Common myeloid progenitor, CD34-positive (primary cell): ENCODE results near the gene DNAJC6.

Source experiments
- CTCF ChIA-PET: fragments of 350-600 bp; sonication (Branson Sonifier 250); formaldehyde crosslinking; loops from one replicate; lab custom pipeline; 2021; ENCODE audit warnings: antibody characterized with exemption; lab: Charles Lee
- POLR2A ChIA-PET: fragments of 350-600 bp; sonication (Branson Sonifier 250); formaldehyde crosslinking; loops from one replicate; lab custom pipeline; 2021; ENCODE audit warnings: antibody characterized with exemption; lab: Charles Lee
- DNase-seq, 3 donors: peaks; one replicate each; pipeline versions ENCODE4 v3.0.0 to v3.0.0-alpha.2; 2013
- H3K27ac ChIP-seq, 2 experiments: 1 replicate in 1 of 2; 2 replicates in 1 of 2; pipeline ENCODE4 v1.7.0; 2013; ENCODE audit warnings: inconsistent platforms in 2 of 2, low read length in 2 of 2, mild to moderate bottlenecking in 2 of 2, low read depth in 1 of 2, moderate library complexity in 1 of 2; ENCODE audit not compliant: severe bottlenecking in 2 of 2, insufficient read depth in 1 of 2, poor library complexity in 1 of 2
- H3K27me3 ChIP-seq, 5 experiments: replicated peaks in 2 of 5; 1 replicate in 3 of 5; 2 replicates in 2 of 5; pipeline versions ENCODE4 v1.6.1 to v1.7.0; 2013; ENCODE audit warnings: low read length in 4 of 5, mild to moderate bottlenecking in 2 of 5, moderate library complexity in 2 of 5, inconsistent platforms in 1 of 5; ENCODE audit not compliant: insufficient read depth in 5 of 5, control insufficient read depth in 4 of 5
- H3K36me3 ChIP-seq, 4 experiments: 1 replicate in 2 of 4; 2 replicates in 2 of 4; pipeline versions ENCODE4 v1.6.1 to v1.7.0; 2013; ENCODE audit warnings: low read length in 3 of 4, control low read depth in 1 of 4, mild to moderate bottlenecking in 1 of 4; ENCODE audit not compliant: control insufficient read depth in 4 of 4, insufficient read depth in 4 of 4
- H3K4me1 ChIP-seq, 4 experiments: 1 replicate in 3 of 4; 2 replicates in 1 of 4; pipeline versions ENCODE4 v1.6.1 to v1.7.1; 2013; ENCODE audit warnings: low read length in 3 of 4, mild to moderate bottlenecking in 3 of 4, control low read depth in 1 of 4, inconsistent platforms in 1 of 4, moderate library complexity in 1 of 4; ENCODE audit not compliant: control insufficient read depth in 4 of 4, insufficient read depth in 4 of 4; ENCODE audit errors: control extremely low read depth in 1 of 4
- H3K4me3 ChIP-seq, 7 experiments: 1 replicate in 4 of 7; 2 replicates in 3 of 7; pipeline versions ENCODE4 v1.5.1 to v1.7.0; 2013; ENCODE audit warnings: mild to moderate bottlenecking in 7 of 7, low read length in 6 of 7, moderate library complexity in 6 of 7, inconsistent platforms in 2 of 7, low read depth in 2 of 7, control low read depth in 1 of 7; ENCODE audit not compliant: insufficient read depth in 4 of 7, control insufficient read depth in 1 of 7; ENCODE audit errors: extremely low read depth in 1 of 7
- H3K9me3 ChIP-seq, 5 experiments: 1 replicate in 4 of 5; 2 replicates in 1 of 5; pipeline versions ENCODE4 v1.6.1 to v1.7.1; 2013; ENCODE audit warnings: low read length in 4 of 5, mild to moderate bottlenecking in 2 of 5, inconsistent platforms in 1 of 5, low read depth in 1 of 5, moderate library complexity in 1 of 5; ENCODE audit not compliant: control insufficient read depth in 4 of 5, insufficient read depth in 2 of 5; ENCODE audit errors: control extremely low read depth in 1 of 5
- WGBS: methylation state at CpG from one replicate; pipeline ENCODE4 v1.1.5; 2013; ENCODE audit not compliant: insufficient coverage; 5-methylcytosine and 5-hydroxymethylcytosine counted together

DNAJC6 gene

GRCh38 chr1:65457868-65458267, 148.5 kb downstream of the DNAJC6 start:
- H3K4me3 ChIP-seq = no peak overlapping the region
- ChIA-PET POLR2A (no interaction called here), CTCF (interaction anchor here (1.2 to 2.7 kb wide), 2 partner anchors 11 to 22 kb away, joined by 3 to 10 read pairs; no protein-coding TSS in a partner anchor)
- no peaks in the 10 kb centered on the region for H3K27me3 ChIP-seq
- H3K27ac ChIP-seq = no peak overlapping the region
- peaks cover 2 to 18% (median 2%) of the 10 kb centered on the region in 4 experiments for H3K4me1 ChIP-seq
- H3K9me3 ChIP-seq = peaks cover 0 to 3% (median 0%) of the 10 kb centered on the region in 5 experiments
- no peaks in the 10 kb centered on the region for H3K36me3 ChIP-seq
- DNase-seq = peak in 2 of 3 donors; percentile 34 to 49

- ChIA-PET CTCF (interaction anchor here (0.9 to 2.7 kb wide), 12 partner anchors 10 to 243 kb away, joined by 3 to 14 read pairs (median 4); no protein-coding TSS in a partner anchor), POLR2A (interaction anchor here (0.7 kb wide), 1 partner anchor 144 kb away, joined by 3 read pairs; no protein-coding TSS in a partner anchor)
- Histone ChIP-seq H3K4me1 (peaks cover 2 to 18% (median 2%) of the 10 kb centered on the region in 4 experiments), H3K9me3 (peaks cover 0 to 3% (median 0%) of the 10 kb centered on the region in 5 experiments), H3K4me3 (no peak overlapping the region), H3K27ac (no peak overlapping the region), H3K27me3 (no peaks in the 10 kb centered on the region), H3K36me3 (no peaks in the 10 kb centered on the region)
- WGBS = 91% methylated on average over 2 of the region's 2 CpGs
- no peak for DNase-seq
These were observed 149.5 kb downstream of the DNAJC6 start for GRCh38 chr1:65458730-65459396.

GRCh38 chr1:65459397-65459768, 150.0 kb downstream of the DNAJC6 start:
- ChIA-PET POLR2A (interaction anchor here (0.7 kb wide), 1 partner anchor 144 kb away, joined by 3 read pairs; no protein-coding TSS in a partner anchor), CTCF (interaction anchor here (0.9 to 2.7 kb wide), 13 partner anchors 10 to 244 kb away, joined by 3 to 14 read pairs (median 4); no protein-coding TSS in a partner anchor)
- H3K4me3 ChIP-seq = no peak overlapping the region
- H3K36me3 ChIP-seq = no peaks in the 10 kb centered on the region
- DNase-seq = peak; percentile 45 to 70 (median 58)
- peaks cover 0 to 3% (median 0%) of the 10 kb centered on the region in 5 experiments for H3K9me3 ChIP-seq
- peaks cover 2 to 18% (median 2%) of the 10 kb centered on the region in 4 experiments for H3K4me1 ChIP-seq
- WGBS = no CpG with 5 or more reads among the region's 1 CpG
- H3K27me3 ChIP-seq = no peaks in the 10 kb centered on the region
- H3K27ac ChIP-seq = no peak overlapping the region
